Activated naive CD8-positive, alpha-beta T cell treated with anti-CD3 and anti-CD28 coated beads, Interleukin-2, amount 50 U/mL, for 24 hours (primary cell): Measurements from ENCODE around the gene DLG5.

Experiments used
- ATAC-seq: fragments of 150-1000 bp; cut with Tn5 transposase; one replicate; pipeline ENCODE4 v1.10.0; 2021
- DNase-seq: peaks from one replicate; pipeline ENCODE4 v3.0.0; 2021
- H3K27ac Mint-ChIP-seq: one replicate; pipeline ENCODE4 v1.8.0; 2021; ENCODE audit warnings: mild to moderate bottlenecking, mixed read lengths
- H3K27me3 Mint-ChIP-seq: one replicate; pipeline ENCODE4 v1.8.0; 2021; ENCODE audit warnings: mixed read lengths
- H3K36me3 Mint-ChIP-seq: one replicate; pipeline ENCODE4 v1.8.0; 2021; ENCODE audit warnings: low read depth, mixed read lengths
- H3K4me1 Mint-ChIP-seq: one replicate; pipeline ENCODE4 v1.8.0; 2021; ENCODE audit warnings: mixed read lengths
- H3K4me3 Mint-ChIP-seq: one replicate; pipeline ENCODE4 v1.8.0; 2021; ENCODE audit warnings: mild to moderate bottlenecking, moderate library complexity, mixed read lengths
- H3K9me3 Mint-ChIP-seq: one replicate; pipeline ENCODE4 v1.8.0; 2021; ENCODE audit warnings: mixed read lengths

The DLG5 gene

GRCh38 chr10:77926566-77927401 is at the start of gene DLG5:
Gene DLG5 (minus strand): TSS chr10:77926755. CDS start chr10:77926520, 235 bp downstream.
- peak; percentile 32 for DNase-seq
- Mint-ChIP-seq H3K9me3 (no peaks in the 10 kb centered on the region), H3K27ac (peak within 1 kb of the TSS; percentile 42)

GRCh38 chr10:77975086-77975666 is 48.6 kb upstream of the DLG5 start:
- Mint-ChIP-seq H3K36me3 (peaks cover 31% of the 10 kb centered on the region), H3K4me1 (peaks cover 13% of the 10 kb centered on the region), H3K27me3 (no peaks in the 10 kb centered on the region), H3K9me3 (no peaks in the 10 kb centered on the region), H3K4me3 (no peak overlapping the region), H3K27ac (no peak overlapping the region)
- DNase-seq, result no peak
- ATAC-seq, result no peak

More at GRCh38 chr10:77926566-77927401, at the start of gene DLG5:
- ATAC-seq, result peak; percentile 42
- peaks cover 8% of the 10 kb centered on the region for H3K4me1 Mint-ChIP-seq
- H3K36me3 Mint-ChIP-seq, result no peaks in the 10 kb centered on the region
- H3K4me3 Mint-ChIP-seq, result peak within 1 kb of the TSS; percentile 71
- peaks cover 45% of the 10 kb centered on the region for H3K27me3 Mint-ChIP-seq

- ATAC-seq (no peak), DNase-seq (no peak)
- Mint-ChIP-seq H3K9me3 (no peaks in the 10 kb centered on the region), H3K36me3 (peaks cover 25% of the 10 kb centered on the region), H3K4me1 (peaks cover 13% of the 10 kb centered on the region), H3K27ac (no peak overlapping the region), H3K27me3 (no peaks in the 10 kb centered on the region), H3K4me3 (no peak overlapping the region)
Measured at GRCh38 chr10:77974396-77975074, 48.0 kb upstream of the DLG5 start.

- Mint-ChIP-seq H3K27me3 (no peaks in the 10 kb centered on the region), H3K36me3 (peaks cover 23% of the 10 kb centered on the region), H3K27ac (no peak overlapping the region), H3K4me1 (peaks cover 13% of the 10 kb centered on the region), H3K4me3 (no peak overlapping the region), H3K9me3 (no peaks in the 10 kb centered on the region)
- ATAC-seq, result no peak
- no peak for DNase-seq
Measured at GRCh38 chr10:77973276-77973675, 46.7 kb upstream of the DLG5 start.

- Mint-ChIP-seq H3K4me1 (peaks cover 13% of the 10 kb centered on the region), H3K9me3 (no peaks in the 10 kb centered on the region), H3K27ac (no peak overlapping the region), H3K36me3 (peaks cover 17% of the 10 kb centered on the region), H3K4me3 (no peak overlapping the region), H3K27me3 (no peaks in the 10 kb centered on the region)
- no peak for DNase-seq
- no peak for ATAC-seq
Measured at GRCh38 chr10:77972148-77972547, 45.6 kb upstream of the DLG5 start.

- Mint-ChIP-seq H3K36me3 (peaks cover 17% of the 10 kb centered on the region), H3K27me3 (no peaks in the 10 kb centered on the region), H3K27ac (peak overlapping the region; percentile 68), H3K9me3 (no peaks in the 10 kb centered on the region), H3K4me3 (no peak overlapping the region), H3K4me1 (peaks cover 13% of the 10 kb centered on the region)
- no peak for DNase-seq
- no peak for ATAC-seq
Measured at GRCh38 chr10:77971804-77972144, 45.2 kb upstream of the DLG5 start.

GRCh38 chr10:77970869-77971803 is 44.6 kb upstream of the DLG5 start:
- Mint-ChIP-seq H3K36me3 (peaks cover 13% of the 10 kb centered on the region), H3K27ac (peak overlapping the region; percentile 68), H3K4me3 (no peak overlapping the region), H3K27me3 (no peaks in the 10 kb centered on the region), H3K9me3 (no peaks in the 10 kb centered on the region), H3K4me1 (peaks cover 13% of the 10 kb centered on the region)
- DNase-seq, result peak; percentile 5
- peak; percentile 55 for ATAC-seq

GRCh38 chr10:77969114-77969513 is 42.6 kb upstream of the DLG5 start:
- H3K9me3 Mint-ChIP-seq, result peaks cover 7% of the 10 kb centered on the region
- H3K36me3 Mint-ChIP-seq, result peaks cover 15% of the 10 kb centered on the region
- H3K27me3 Mint-ChIP-seq, result peaks cover 4% of the 10 kb centered on the region
- H3K4me3 Mint-ChIP-seq, result no peak overlapping the region
- ATAC-seq (no peak), DNase-seq (no peak)
- no peak overlapping the region for H3K27ac Mint-ChIP-seq
- H3K4me1 Mint-ChIP-seq, result peaks cover 15% of the 10 kb centered on the region

- peaks cover 4% of the 10 kb centered on the region for H3K27me3 Mint-ChIP-seq
- H3K36me3 Mint-ChIP-seq, result peaks cover 9% of the 10 kb centered on the region
- DNase-seq, result no peak
- H3K4me1 Mint-ChIP-seq, result peaks cover 15% of the 10 kb centered on the region
- H3K27ac Mint-ChIP-seq, result no peak overlapping the region
- peaks cover 10% of the 10 kb centered on the region for H3K9me3 Mint-ChIP-seq
- ATAC-seq, result no peak
- no peak overlapping the region for H3K4me3 Mint-ChIP-seq
Measured at GRCh38 chr10:77967611-77968022, 41.1 kb upstream of the DLG5 start.

- Mint-ChIP-seq H3K36me3 (peaks cover 4% of the 10 kb centered on the region), H3K27me3 (peaks cover 4% of the 10 kb centered on the region), H3K4me1 (peaks cover 2% of the 10 kb centered on the region), H3K9me3 (peaks cover 10% of the 10 kb centered on the region), H3K27ac (no peak overlapping the region), H3K4me3 (no peak overlapping the region)
- no peak for DNase-seq
- ATAC-seq, result no peak
Measured at GRCh38 chr10:77965294-77965693, 38.7 kb upstream of the DLG5 start.

- Mint-ChIP-seq H3K27ac (no peak overlapping the region), H3K27me3 (peaks cover 4% of the 10 kb centered on the region), H3K4me3 (no peak overlapping the region)
Measured at GRCh38 chr10:77964811-77965210, 38.3 kb upstream of the DLG5 start.

GRCh38 chr10:77963901-77964300 is 37.3 kb upstream of the DLG5 start:
- peaks cover 10% of the 10 kb centered on the region for H3K9me3 Mint-ChIP-seq
- no peak for ATAC-seq
- H3K4me3 Mint-ChIP-seq, result no peak overlapping the region
- H3K36me3 Mint-ChIP-seq, result peaks cover 2% of the 10 kb centered on the region
- H3K27me3 Mint-ChIP-seq, result peaks cover 4% of the 10 kb centered on the region
- H3K4me1 Mint-ChIP-seq, result peaks cover 2% of the 10 kb centered on the region
- no peak overlapping the region for H3K27ac Mint-ChIP-seq
- DNase-seq, result no peak

More at GRCh38 chr10:77964811-77965210, 38.3 kb upstream of the DLG5 start:
- no peak for ATAC-seq
- Mint-ChIP-seq H3K36me3 (peaks cover 4% of the 10 kb centered on the region), H3K4me1 (peaks cover 2% of the 10 kb centered on the region), H3K9me3 (peaks cover 10% of the 10 kb centered on the region)
- DNase-seq, result no peak

- H3K4me3 Mint-ChIP-seq, result no peak overlapping the region
- ATAC-seq (no peak), DNase-seq (no peak)
- H3K9me3 Mint-ChIP-seq, result peaks cover 10% of the 10 kb centered on the region
- H3K4me1 Mint-ChIP-seq, result peaks cover 2% of the 10 kb centered on the region
- H3K27ac Mint-ChIP-seq, result no peak overlapping the region
- H3K27me3 Mint-ChIP-seq, result peaks cover 4% of the 10 kb centered on the region
- H3K36me3 Mint-ChIP-seq, result peaks cover 2% of the 10 kb centered on the region
Measured at GRCh38 chr10:77962350-77963146, 36.0 kb upstream of the DLG5 start.
